Endodermal cell (in vitro differentiated cells): ENCODE results near the gene AQP12A. TPM values are rescaled to one million over a fixed set of nuclear protein-coding genes. Genes with fewer than 3 reads are reported as not detected.

Source experiments
- DNase-seq: peaks from one replicate; pipeline ENCODE4 v3.0.0-alpha.2; 2017
- H3K27ac ChIP-seq: 2 replicates; pipeline ENCODE4 v1.5.1; 2013; ENCODE audit warnings: mild to moderate bottlenecking, low read depth, low read length, moderate library complexity
- H3K27me3 ChIP-seq: 2 replicates; pipeline ENCODE4 v1.6.1; 2013; ENCODE audit warnings: mild to moderate bottlenecking, low read length, moderate library complexity; ENCODE audit not compliant: insufficient read depth, control insufficient read depth, poor library complexity, severe bottlenecking
- H3K36me3 ChIP-seq: 2 replicates; pipeline ENCODE4 v1.7.0; 2013; ENCODE audit warnings: mild to moderate bottlenecking, low read length, moderate library complexity; ENCODE audit not compliant: control insufficient read depth, insufficient read depth
- H3K4me1 ChIP-seq: one replicate; pipeline ENCODE4 v1.7.0; 2013; ENCODE audit warnings: low read length; ENCODE audit not compliant: control insufficient read depth, insufficient read depth
- H3K4me3 ChIP-seq: 2 replicates; pipeline ENCODE4 v1.5.1; 2013; ENCODE audit warnings: mild to moderate bottlenecking, low read length, moderate library complexity
- H3K9ac ChIP-seq: 2 replicates; pipeline ENCODE4 v1.6.1; 2013; ENCODE audit warnings: mild to moderate bottlenecking, low read length, moderate library complexity; ENCODE audit not compliant: poor library complexity, severe bottlenecking; ENCODE audit errors: extremely low read depth
- H3K9me3 ChIP-seq: 2 replicates; pipeline ENCODE4 v1.6.1; 2013; ENCODE audit warnings: mild to moderate bottlenecking, low read length, moderate library complexity; ENCODE audit not compliant: control insufficient read depth
- H3K27ac Mint-ChIP-seq: 2 replicates; pipeline ENCODE4 v1.8.0; 2020; ENCODE audit warnings: mixed read lengths
- H3K27me3 Mint-ChIP-seq: 2 replicates; pipeline ENCODE4 v1.8.0; 2021; ENCODE audit warnings: mild to moderate bottlenecking, mixed read lengths; ENCODE audit not compliant: insufficient read depth
- H3K36me3 Mint-ChIP-seq: 2 replicates; pipeline ENCODE4 v1.8.0; 2020; ENCODE audit warnings: low read depth, mixed read lengths
- H3K4me1 Mint-ChIP-seq: 2 replicates; pipeline ENCODE4 v1.8.0; 2020; ENCODE audit warnings: mixed read lengths
- H3K4me3 Mint-ChIP-seq: 2 replicates; pipeline ENCODE4 v1.8.0; 2020; ENCODE audit warnings: mild to moderate bottlenecking, moderate library complexity, mixed read lengths
- H3K9me3 Mint-ChIP-seq: 2 replicates; pipeline ENCODE4 v1.8.0; 2020; ENCODE audit warnings: mild to moderate bottlenecking, mixed read lengths
- CTCF ChIP-seq: fragments of 200-600 bp; sonication (generic); conservative IDR thresholded peaks from 2 replicates; pipeline ENCODE4 v1.5.0; 2021; ENCODE audit warnings: antibody characterized with exemption, mild to moderate bottlenecking
- WGBS, 2 experiments: methylation state at CpG; one replicate each; pipeline versions ENCODE4 v1.1.5 to v1.1.7; 2013; ENCODE audit warnings: missing lambda C conversion rate in 2 of 2, mixed read lengths in 1 of 2; ENCODE audit not compliant: insufficient coverage in 1 of 2, insufficient read length in 1 of 2; 5-methylcytosine and 5-hydroxymethylcytosine counted together
- total RNA-seq, 2 donors: library from RNA; stranded (reverse); fragmentation: NEBNext Ultra II Directional in 1 of 2; extraction: Animal tissue kit (Norgen Biotek cat#: 25700) in 1 of 2; gene quantifications; 2 replicates in 1 of 2; 3 replicates in 1 of 2; pipeline ENCODE4 v1.2.1, GENCODE V29; 2021

Gene AQP12A
- total RNA-seq, 2 donors from 2014 or later = not detected

GRCh38 chr2:240728827-240729226 is 37.2 kb downstream of the AQP12A start:
- Histone ChIP-seq H3K4me3 (no peak overlapping the region), H3K9ac (no peak overlapping the region), H3K27me3 (no peaks in the 10 kb centered on the region), H3K4me1 (no peaks in the 10 kb centered on the region), H3K9me3 (no peaks in the 10 kb centered on the region), H3K27ac (no peak overlapping the region), H3K36me3 (peaks cover 6% of the 10 kb centered on the region)
- Mint-ChIP-seq H3K27ac (no peak overlapping the region), H3K4me1 (no peaks in the 10 kb centered on the region), H3K36me3 (no peaks in the 10 kb centered on the region), H3K27me3 (no peaks in the 10 kb centered on the region), H3K9me3 (no peaks in the 10 kb centered on the region), H3K4me3 (no peak overlapping the region)
- no peak for DNase-seq
- TF ChIP-seq CTCF = no peak
- 82 to 87% methylated on average over 7 of the region's 7 CpGs for WGBS, 2 experiments

DNA sequence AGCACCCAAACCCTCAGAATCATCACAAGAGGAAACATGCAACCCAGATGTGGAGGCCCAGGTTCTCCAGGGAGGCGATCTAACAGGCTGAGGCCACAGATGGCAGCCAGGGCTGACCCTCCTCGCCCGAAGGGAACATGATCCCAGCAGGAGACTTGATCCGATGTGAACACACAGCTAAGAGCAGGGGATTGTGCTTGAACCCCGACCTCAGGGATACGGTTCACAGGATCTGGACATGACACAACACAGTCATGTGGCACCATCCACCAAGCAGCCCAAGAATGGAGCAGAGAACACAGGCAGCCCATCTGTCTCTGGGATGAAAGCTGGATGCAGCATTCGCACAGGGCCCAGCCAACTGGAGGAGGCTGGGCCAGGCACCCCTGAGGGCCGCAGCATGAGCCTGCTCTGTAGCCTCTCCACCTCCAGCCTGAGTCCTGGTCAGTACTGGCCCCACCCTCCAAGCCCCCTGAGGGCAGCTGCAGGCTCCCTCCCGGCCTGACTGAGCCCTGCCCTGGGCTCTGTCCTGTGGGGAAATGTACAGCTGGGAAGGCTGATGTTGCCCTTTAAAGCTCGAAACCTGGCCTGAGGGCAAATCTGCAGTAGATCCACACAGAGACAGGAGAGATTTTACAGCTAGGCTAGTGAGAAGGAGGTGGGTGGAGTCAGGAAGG is 39.0 kb downstream of the AQP12A start:
- Histone ChIP-seq H3K4me3 (no peak overlapping the region), H3K9ac (no peak overlapping the region), H3K36me3 (peaks cover 6% of the 10 kb centered on the region), H3K4me1 (no peaks in the 10 kb centered on the region), H3K27me3 (no peaks in the 10 kb centered on the region), H3K9me3 (no peaks in the 10 kb centered on the region), H3K27ac (no peak overlapping the region)
- Mint-ChIP-seq H3K4me1 (no peaks in the 10 kb centered on the region), H3K36me3 (no peaks in the 10 kb centered on the region), H3K27ac (no peak overlapping the region), H3K27me3 (no peaks in the 10 kb centered on the region), H3K9me3 (no peaks in the 10 kb centered on the region), H3K4me3 (no peak overlapping the region)
- DNase-seq = no peak
- no peak for TF ChIP-seq CTCF
- 91 to 95% methylated on average over 8 to 10 of the region's 10 CpGs for WGBS, 2 experiments

DNA sequence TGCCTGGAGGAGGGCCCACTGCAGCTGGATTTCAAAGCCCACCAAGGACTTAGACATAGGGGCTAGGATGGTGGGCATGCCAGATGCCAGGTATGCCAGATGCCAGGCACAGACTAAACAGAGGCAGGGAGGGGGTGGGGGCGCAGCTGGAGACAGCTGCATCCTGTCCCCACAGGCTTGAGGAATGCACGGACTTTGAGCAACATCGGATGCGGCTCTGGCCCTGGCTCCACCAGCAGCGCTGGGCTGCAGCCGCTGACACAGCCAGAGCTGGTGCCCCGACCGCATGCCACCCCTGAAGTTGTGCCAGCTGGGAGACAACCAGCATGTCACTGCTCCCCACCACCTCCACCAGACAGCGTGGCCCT is 39.5 kb downstream of the AQP12A start:
- 94 to 96% methylated on average over 4 to 9 of the region's 9 CpGs for WGBS, 2 experiments
- no peak overlapping the region for H3K27ac Mint-ChIP-seq

More for the DNA sequence above, 39.5 kb downstream of the AQP12A start:
- DNase-seq = no peak
- Mint-ChIP-seq H3K4me1 (no peaks in the 10 kb centered on the region), H3K27me3 (no peaks in the 10 kb centered on the region), H3K9me3 (no peaks in the 10 kb centered on the region), H3K36me3 (no peaks in the 10 kb centered on the region), H3K4me3 (no peak overlapping the region)
- no peaks in the 10 kb centered on the region for H3K27me3 ChIP-seq
- peaks cover 6% of the 10 kb centered on the region for H3K36me3 ChIP-seq
- H3K9ac ChIP-seq = no peak overlapping the region
- no peak for TF ChIP-seq CTCF
- no peak overlapping the region for H3K27ac ChIP-seq
- H3K4me3 ChIP-seq = no peak overlapping the region
- no peaks in the 10 kb centered on the region for H3K9me3 ChIP-seq
- H3K4me1 ChIP-seq = no peaks in the 10 kb centered on the region
